OCI-LY7 (cell line): Measurements from ENCODE around the gene ZMYND8.

Source experiments
- EZH2phosphoT487 ChIP-seq: fragments of 200-600 bp; sonication (generic); IDR thresholded peaks from 2 replicates; pipeline ENCODE4 v1.6.1; 2018; ENCODE audit warnings: low read depth, borderline replicate concordance, mild to moderate bottlenecking, mixed run types, antibody characterized with exemption, low read length, moderate library complexity, mixed read lengths
- TF ChIP-seq, protein P1 (sequence below): fragments of 200-600 bp; sonication (generic); conservative IDR thresholded peaks from 2 replicates; pipeline ENCODE4 v1.5.1; 2014; ENCODE audit warnings: mild to moderate bottlenecking, antibody characterized with exemption, low read length, moderate library complexity, mixed read lengths

DNA sequence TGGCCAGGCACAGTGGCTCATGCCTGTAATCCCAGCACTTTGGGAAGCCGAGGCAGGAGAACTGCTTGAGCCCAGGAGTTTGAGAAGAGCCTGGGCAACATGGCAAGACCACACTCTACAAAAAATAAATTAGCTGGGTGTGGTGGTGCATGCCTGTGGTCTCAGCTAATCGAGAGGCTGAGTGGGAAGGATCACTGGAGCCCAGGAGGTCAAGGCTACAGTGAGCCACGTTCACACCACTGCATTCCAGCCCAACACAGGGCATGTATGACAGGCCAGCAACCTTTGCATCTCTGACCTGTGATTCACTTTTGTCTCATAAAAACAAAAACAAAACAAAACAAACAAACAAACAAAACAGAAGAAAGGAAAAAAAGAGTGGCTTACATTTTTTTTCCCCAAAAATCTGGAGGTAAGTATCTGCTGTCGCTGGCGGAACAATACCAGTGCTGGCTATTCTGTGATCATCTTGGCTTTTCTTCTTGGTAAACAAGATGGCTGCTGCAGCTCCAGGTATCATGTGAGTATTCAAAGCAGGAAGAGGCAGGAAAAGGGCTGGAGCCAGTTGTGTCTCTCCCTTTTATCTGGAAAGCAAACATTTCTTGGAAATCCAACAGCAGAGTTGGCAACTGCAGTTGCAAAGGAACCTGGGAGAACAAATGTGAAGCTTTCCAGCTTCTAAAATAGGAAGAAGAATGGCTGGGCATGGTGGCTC is 40.4 kb upstream of the ZMYND8 start:
- TF ChIP-seq, protein P1, sequence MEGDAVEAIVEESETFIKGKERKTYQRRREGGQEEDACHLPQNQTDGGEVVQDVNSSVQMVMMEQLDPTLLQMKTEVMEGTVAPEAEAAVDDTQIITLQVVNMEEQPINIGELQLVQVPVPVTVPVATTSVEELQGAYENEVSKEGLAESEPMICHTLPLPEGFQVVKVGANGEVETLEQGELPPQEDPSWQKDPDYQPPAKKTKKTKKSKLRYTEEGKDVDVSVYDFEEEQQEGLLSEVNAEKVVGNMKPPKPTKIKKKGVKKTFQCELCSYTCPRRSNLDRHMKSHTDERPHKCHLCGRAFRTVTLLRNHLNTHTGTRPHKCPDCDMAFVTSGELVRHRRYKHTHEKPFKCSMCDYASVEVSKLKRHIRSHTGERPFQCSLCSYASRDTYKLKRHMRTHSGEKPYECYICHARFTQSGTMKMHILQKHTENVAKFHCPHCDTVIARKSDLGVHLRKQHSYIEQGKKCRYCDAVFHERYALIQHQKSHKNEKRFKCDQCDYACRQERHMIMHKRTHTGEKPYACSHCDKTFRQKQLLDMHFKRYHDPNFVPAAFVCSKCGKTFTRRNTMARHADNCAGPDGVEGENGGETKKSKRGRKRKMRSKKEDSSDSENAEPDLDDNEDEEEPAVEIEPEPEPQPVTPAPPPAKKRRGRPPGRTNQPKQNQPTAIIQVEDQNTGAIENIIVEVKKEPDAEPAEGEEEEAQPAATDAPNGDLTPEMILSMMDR = no peak
- TF ChIP-seq EZH2phosphoT487 = no peak
